Measurements from ENCODE around the gene SGSM2. TPM values are rescaled to one million over a fixed set of nuclear protein-coding genes. Genes with fewer than 3 reads are reported as not detected.

Gene SGSM2
- total and polyA plus RNA-seq, 2 of the 8 experiments (the other 6 are each of a cell fraction or from before 2014, with no cell fraction given), result 44.5 to 77.7 TPM

GRCh38 chr17:2396568-2397246, 59.4 kb downstream of the SGSM2 start (continued):
- no peak for TF ChIP-seq BRCA1 (IDR thresholded peaks at IDR 0.05; ENCODE audit: low read depth, low read length)
- no peak for TF ChIP-seq YY1 (IDR thresholded peaks at IDR 0.05; ENCODE audit: low read depth, low read length)
- TF ChIP-seq ASH2L (IDR thresholded peaks at IDR 0.05; ENCODE audit: low read length), result peak; percentile 21
- TF ChIP-seq TAF1 (IDR thresholded peaks at IDR 0.05; ENCODE audit: low read depth, low read length), result peak; percentile 59; the same call in 1 of the 2 replicates
- no peak for TF ChIP-seq EZH2 (IDR thresholded peaks at IDR 0.05; ENCODE audit: low read depth, low read length, severe bottlenecking)
- TF ChIP-seq SUZ12 (IDR thresholded peaks at IDR 0.05; ENCODE audit: low read length), result no peak
- no peak for TF ChIP-seq TCF12 (IDR thresholded peaks at IDR 0.05; ENCODE audit: low read depth, low read length)
- no peak for TF ChIP-seq NANOG (IDR thresholded peaks at IDR 0.05; ENCODE audit: insufficient read depth, low read depth, low read length, poor library complexity, severe bottlenecking)
- no peak for TF ChIP-seq TAF7 (optimal IDR thresholded peaks at IDR 0.05; ENCODE audit: borderline replicate concordance, low read depth, low read length)
- TF ChIP-seq RFX5 (IDR thresholded peaks at IDR 0.05; ENCODE audit: borderline replicate concordance, low read depth, low read length), result no peak

Data from H1 (cell line).